Activated naive CD4-positive, alpha-beta T cell treated with anti-CD3 and anti-CD28 coated beads, Interleukin-2, amount 10 ng/mL, durations not matched to agents 7 days and 5 days (primary cell): ENCODE results near the gene HOTAIR.

Experiments
- CTCF ChIA-PET: fragments of 350-600 bp; sonication (Branson Sonifier 250); formaldehyde crosslinking; loops from one replicate; lab custom pipeline; 2021; ENCODE audit warnings: antibody characterized with exemption; lab: Charles Lee
- DNase-seq: peaks from one replicate; pipeline ENCODE4 v3.0.0-alpha.2; 2020
- H3K27ac Mint-ChIP-seq: one replicate; pipeline ENCODE4 v1.8.0; 2021; ENCODE audit warnings: mild to moderate bottlenecking, moderate library complexity, mixed read lengths
- H3K27me3 Mint-ChIP-seq: one replicate; pipeline ENCODE4 v1.8.0; 2021; ENCODE audit warnings: mild to moderate bottlenecking, mixed read lengths
- H3K36me3 Mint-ChIP-seq: one replicate; pipeline ENCODE4 v1.8.0; 2021; ENCODE audit warnings: mixed read lengths
- H3K4me1 Mint-ChIP-seq: one replicate; pipeline ENCODE4 v1.8.0; 2021; ENCODE audit warnings: mixed read lengths
- H3K4me3 Mint-ChIP-seq: one replicate; pipeline ENCODE4 v1.8.0; 2021; ENCODE audit warnings: mild to moderate bottlenecking, moderate library complexity, mixed read lengths
- H3K9me3 Mint-ChIP-seq: one replicate; pipeline ENCODE4 v1.8.0; 2021; ENCODE audit warnings: mixed read lengths

HOTAIR gene

GRCh38 chr12:53998900-53999236 is 24.1 kb upstream of the HOTAIR start:
- Mint-ChIP-seq H3K27ac (no peak overlapping the region), H3K4me1 (peaks cover 24% of the 10 kb centered on the region), H3K9me3 (no peaks in the 10 kb centered on the region), H3K36me3 (peaks cover 1% of the 10 kb centered on the region), H3K4me3 (no peak overlapping the region), H3K27me3 (peaks cover 100% of the 10 kb centered on the region)
- DNase-seq, result no peak
- CTCF ChIA-PET, result no interaction called here

DNA sequence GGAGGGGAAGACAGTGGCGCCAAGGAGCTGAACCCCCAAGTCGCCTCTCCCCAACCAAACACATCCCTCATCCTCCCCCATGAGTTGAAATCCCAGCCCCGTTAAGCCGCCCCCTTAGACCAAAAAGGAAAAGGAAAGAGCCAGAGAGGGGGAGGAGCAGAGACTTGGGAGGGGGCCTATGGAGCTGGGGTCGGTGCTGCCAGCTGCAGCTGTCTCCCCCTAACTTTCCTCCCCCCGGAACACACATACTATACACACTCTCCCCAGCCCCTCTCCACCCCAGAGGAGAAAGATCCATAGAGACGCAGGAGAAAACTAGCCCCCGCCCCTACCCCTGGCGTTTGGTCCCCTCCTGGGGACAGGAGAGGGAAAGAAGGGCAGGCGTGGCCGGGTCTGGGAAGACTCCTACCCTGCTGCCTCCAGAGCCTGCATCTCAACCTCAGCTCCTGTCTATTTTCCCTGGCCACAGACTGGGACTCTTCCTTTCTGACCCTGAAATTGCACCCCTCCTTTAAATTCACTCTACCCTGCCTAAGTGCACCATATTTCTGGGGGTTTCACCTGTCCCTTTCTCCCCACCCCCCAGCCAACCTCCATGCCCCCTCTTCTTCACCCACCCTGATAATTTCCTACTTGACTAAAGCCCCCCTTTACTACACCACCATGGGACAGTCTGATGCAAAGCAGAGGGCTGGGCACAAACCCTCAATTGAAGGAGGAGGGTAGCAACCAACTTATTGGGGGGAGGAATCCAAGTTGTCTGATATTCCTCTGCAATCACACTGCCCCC is 23.6 kb upstream of the HOTAIR start:
- peaks cover 24% of the 10 kb centered on the region for H3K4me1 Mint-ChIP-seq
- H3K27me3 Mint-ChIP-seq, result peaks cover 100% of the 10 kb centered on the region

GRCh38 chr12:53997204-53998109 is 22.7 kb upstream of the HOTAIR start:
- peaks cover 100% of the 10 kb centered on the region for H3K27me3 Mint-ChIP-seq
- DNase-seq, result no peak
- peaks cover 2% of the 10 kb centered on the region for H3K36me3 Mint-ChIP-seq
- H3K4me1 Mint-ChIP-seq, result peaks cover 23% of the 10 kb centered on the region
- no peak overlapping the region for H3K4me3 Mint-ChIP-seq
- CTCF ChIA-PET, result interaction anchor here (1.0 to 1.8 kb wide), 3 partner anchors 9 to 217 kb away, joined by 3 to 6 read pairs (median 3); partner anchors contain the start of gene HOXC5
- no peaks in the 10 kb centered on the region for H3K9me3 Mint-ChIP-seq
- H3K27ac Mint-ChIP-seq, result no peak overlapping the region

More for the DNA sequence above, 23.6 kb upstream of the HOTAIR start:
- CTCF ChIA-PET, result interaction anchor here (1.0 to 1.8 kb wide), 2 partner anchors 34 to 217 kb away, joined by 3 to 6 read pairs; partner anchors contain the start of gene HOXC5
- Mint-ChIP-seq H3K36me3 (peaks cover 2% of the 10 kb centered on the region), H3K27ac (no peak overlapping the region), H3K4me3 (no peak overlapping the region), H3K9me3 (no peaks in the 10 kb centered on the region)
- no peak for DNase-seq

GRCh38 chr12:53996240-53997203 is 21.8 kb upstream of the HOTAIR start:
- peaks cover 2% of the 10 kb centered on the region for H3K36me3 Mint-ChIP-seq
- CTCF ChIA-PET, result interaction anchor here (1.0 to 1.8 kb wide), 3 partner anchors 8 to 36 kb away, joined by 3 to 6 read pairs (median 4); partner anchors contain the start of gene HOXC5
- no peak overlapping the region for H3K27ac Mint-ChIP-seq
- no peak for DNase-seq
- peaks cover 22% of the 10 kb centered on the region for H3K4me1 Mint-ChIP-seq
- peaks cover 100% of the 10 kb centered on the region for H3K27me3 Mint-ChIP-seq
- H3K4me3 Mint-ChIP-seq, result peak overlapping the region; percentile 48
- H3K9me3 Mint-ChIP-seq, result no peaks in the 10 kb centered on the region

- H3K4me1 Mint-ChIP-seq, result peaks cover 22% of the 10 kb centered on the region
- H3K4me3 Mint-ChIP-seq, result peak overlapping the region; percentile 48
- peak; percentile 44 for DNase-seq
- H3K9me3 Mint-ChIP-seq, result no peaks in the 10 kb centered on the region
- peaks cover 100% of the 10 kb centered on the region for H3K27me3 Mint-ChIP-seq
- no peak overlapping the region for H3K27ac Mint-ChIP-seq
- CTCF ChIA-PET, result interaction anchor here (1.1 kb wide), 1 partner anchor 9 kb away, joined by 4 read pairs; no protein-coding TSS in a partner anchor
- peaks cover 2% of the 10 kb centered on the region for H3K36me3 Mint-ChIP-seq
Observed at GRCh38 chr12:53995378-53996239, 20.9 kb upstream of the HOTAIR start.

- H3K9me3 Mint-ChIP-seq, result no peaks in the 10 kb centered on the region
- H3K27ac Mint-ChIP-seq, result peak overlapping the region; percentile 45
- CTCF ChIA-PET, result interaction anchor here (1.1 kb wide), 1 partner anchor 10 kb away, joined by 4 read pairs; no protein-coding TSS in a partner anchor
- H3K36me3 Mint-ChIP-seq, result peaks cover 2% of the 10 kb centered on the region
- peak overlapping the region; percentile 22 for H3K4me3 Mint-ChIP-seq
- H3K27me3 Mint-ChIP-seq, result peaks cover 100% of the 10 kb centered on the region
- peak; percentile 44 for DNase-seq
- peaks cover 22% of the 10 kb centered on the region for H3K4me1 Mint-ChIP-seq
Observed at GRCh38 chr12:53995002-53995377, 20.2 kb upstream of the HOTAIR start.

- Mint-ChIP-seq H3K27me3 (peaks cover 100% of the 10 kb centered on the region), H3K9me3 (no peaks in the 10 kb centered on the region), H3K36me3 (peaks cover 2% of the 10 kb centered on the region), H3K4me1 (peaks cover 26% of the 10 kb centered on the region), H3K4me3 (peak overlapping the region; percentile 56), H3K27ac (peak overlapping the region; percentile 68)
- CTCF ChIA-PET, result no interaction called here
- no peak for DNase-seq
Observed at GRCh38 chr12:53994264-53995001, 19.7 kb upstream of the HOTAIR start.

DNA sequence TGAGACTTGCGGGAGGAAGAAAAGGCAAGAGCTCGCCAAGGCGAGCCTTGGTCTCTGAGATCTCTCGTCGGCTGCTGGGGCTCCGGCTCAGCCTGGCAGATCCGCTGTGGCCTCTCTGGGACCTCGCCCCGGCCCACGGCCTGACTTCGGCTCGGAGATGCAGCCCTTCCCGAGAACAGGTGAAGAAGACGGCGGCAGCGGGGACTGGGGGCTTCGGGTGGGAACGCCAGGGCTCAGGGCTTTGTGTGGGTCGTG is 19.2 kb upstream of the HOTAIR start:
- H3K9me3 Mint-ChIP-seq, result no peaks in the 10 kb centered on the region
- CTCF ChIA-PET, result no interaction called here
- H3K27ac Mint-ChIP-seq, result peak overlapping the region; percentile 68
- peaks cover 100% of the 10 kb centered on the region for H3K27me3 Mint-ChIP-seq
- H3K4me3 Mint-ChIP-seq, result peak overlapping the region; percentile 56
- peaks cover 2% of the 10 kb centered on the region for H3K36me3 Mint-ChIP-seq
- H3K4me1 Mint-ChIP-seq, result peaks cover 31% of the 10 kb centered on the region
- no peak for DNase-seq

GRCh38 chr12:53993162-53994008 is 18.6 kb upstream of the HOTAIR start:
- peak overlapping the region; percentile 68 for H3K27ac Mint-ChIP-seq
- peaks cover 34% of the 10 kb centered on the region for H3K4me1 Mint-ChIP-seq
- H3K4me3 Mint-ChIP-seq, result no peak overlapping the region
- peaks cover 2% of the 10 kb centered on the region for H3K36me3 Mint-ChIP-seq
- DNase-seq, result no peak
- peaks cover 100% of the 10 kb centered on the region for H3K27me3 Mint-ChIP-seq
- CTCF ChIA-PET, result interaction anchor here (0.5 to 1.0 kb wide), 3 partner anchors 11 to 214 kb away, joined by 3 to 4 read pairs (median 3); no protein-coding TSS in a partner anchor
- no peaks in the 10 kb centered on the region for H3K9me3 Mint-ChIP-seq

DNA sequence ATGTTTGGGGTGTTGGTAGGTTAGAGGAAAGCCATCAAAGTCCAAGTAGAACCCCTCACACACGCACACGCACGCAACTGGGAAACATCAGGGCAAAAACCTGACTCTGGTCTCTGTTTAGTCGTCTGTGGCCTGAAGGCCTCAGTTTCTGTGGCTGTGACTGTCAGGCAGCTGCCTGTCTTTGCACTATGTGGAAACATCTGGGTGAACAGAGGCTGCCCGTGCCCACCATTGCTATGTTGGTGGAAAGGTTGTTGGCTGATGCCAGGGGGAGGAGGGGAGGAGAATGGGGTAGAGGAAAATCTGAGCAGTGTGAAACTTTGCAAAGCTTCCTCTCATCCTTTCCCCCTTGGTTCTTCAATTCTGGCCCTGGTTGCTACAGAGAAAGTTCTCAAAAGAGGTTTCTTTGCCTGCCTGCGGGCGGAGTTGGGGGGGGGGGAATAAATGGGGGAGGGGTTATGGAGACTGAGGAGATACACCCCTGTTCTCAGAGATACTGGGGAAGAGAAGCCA is 17.7 kb upstream of the HOTAIR start:
- no peak for DNase-seq
- Mint-ChIP-seq H3K4me1 (peaks cover 34% of the 10 kb centered on the region), H3K9me3 (no peaks in the 10 kb centered on the region), H3K27me3 (peaks cover 100% of the 10 kb centered on the region), H3K4me3 (no peak overlapping the region), H3K36me3 (peaks cover 2% of the 10 kb centered on the region), H3K27ac (no peak overlapping the region)
- CTCF ChIA-PET, result interaction anchor here (0.5 to 1.7 kb wide), 7 partner anchors 12 to 222 kb away, joined by 3 to 4 read pairs (median 3); no protein-coding TSS in a partner anchor

GRCh38 chr12:53991077-53991460 is 16.3 kb upstream of the HOTAIR start:
- H3K36me3 Mint-ChIP-seq, result peaks cover 2% of the 10 kb centered on the region
- CTCF ChIA-PET, result interaction anchor here (1.0 to 1.9 kb wide), 6 partner anchors 15 to 224 kb away, joined by 3 to 7 read pairs (median 4); partner anchors contain the start of gene HOXC5
- H3K27ac Mint-ChIP-seq, result no peak overlapping the region
- no peak for DNase-seq
- no peaks in the 10 kb centered on the region for H3K9me3 Mint-ChIP-seq
- H3K27me3 Mint-ChIP-seq, result peaks cover 100% of the 10 kb centered on the region
- H3K4me3 Mint-ChIP-seq, result no peak overlapping the region
- H3K4me1 Mint-ChIP-seq, result peaks cover 35% of the 10 kb centered on the region
